NCI-H446 treated with DMSO at 0.1 percent for 48 hours (cell line): Measurements from ENCODE around the gene BLM.
"Not testable (repeated sequence)": the region's sequence is repeated elsewhere in the genome, so short reads cannot be mapped to it uniquely, and the experiment has no call there.

Experiments
- DNase-seq: peaks from one replicate; lab custom pipeline; 2025; lab: John Stamatoyannopoulos, UW

BLM gene

GRCh38 chr15:90740545-90740944, 23.4 kb downstream of the BLM start:
- not testable (repeated sequence) for DNase-seq

GRCh38 chr15:90742087-90742486, 24.9 kb downstream of the BLM start:
- DNase-seq = no peak

GRCh38 chr15:90743407-90743806, 26.3 kb downstream of the BLM start:
- DNase-seq = no peak

GRCh38 chr15:90744759-90745402, 27.7 kb downstream of the BLM start:
- no peak for DNase-seq

GRCh38 chr15:90749754-90750153, 32.6 kb downstream of the BLM start:
- no peak for DNase-seq

GRCh38 chr15:90750186-90750585, 33.0 kb downstream of the BLM start:
- no peak for DNase-seq

GRCh38 chr15:90751300-90751825, 34.2 kb downstream of the BLM start:
- no peak for DNase-seq

GRCh38 chr15:90756916-90757315, 39.8 kb downstream of the BLM start:
- no peak for DNase-seq

- no peak for DNase-seq
These were observed 40.3 kb downstream of the BLM start for GRCh38 chr15:90757461-90757860.

GRCh38 chr15:90760661-90761232, 43.6 kb downstream of the BLM start:
- no peak for DNase-seq

- DNase-seq = no peak
These were observed 44.5 kb downstream of the BLM start for GRCh38 chr15:90761629-90762028.

GRCh38 chr15:90762109-90762508, 45.0 kb downstream of the BLM start:
- no peak for DNase-seq

- DNase-seq = no peak
These were observed 46.4 kb downstream of the BLM start for GRCh38 chr15:90763366-90764099.

- no peak for DNase-seq
These were observed 48.4 kb downstream of the BLM start for GRCh38 chr15:90765531-90765930.

- no peak for DNase-seq
These were observed 48.8 kb downstream of the BLM start for GRCh38 chr15:90765966-90766365.

- no peak for DNase-seq
These were observed 52.2 kb downstream of the BLM start for GRCh38 chr15:90769375-90769774.

- DNase-seq = no peak
These were observed 56.3 kb downstream of the BLM start for GRCh38 chr15:90773485-90773884.

GRCh38 chr15:90774731-90775514, 57.8 kb downstream of the BLM start:
- no peak for DNase-seq

GRCh38 chr15:90780916-90781315, 63.8 kb downstream of the BLM start:
- no peak for DNase-seq

GRCh38 chr15:90782442-90782841, 65.3 kb downstream of the BLM start:
- no peak for DNase-seq

GRCh38 chr15:90787881-90788280, 70.7 kb downstream of the BLM start:
- DNase-seq = no peak

GRCh38 chr15:90789462-90789861, 72.3 kb downstream of the BLM start:
- DNase-seq = no peak
